Stimulated activated CD4-positive, alpha-beta T cell treated with anti-CD3 and anti-CD28 coated beads, Interleukin-1b, Interleukin-23, amount 100 ng/mL, for 1 hour (primary cell): ENCODE measurements around the gene MORC1.

Experiments
- DNase-seq, 2 donors: peaks; one replicate each; pipeline ENCODE4 v3.0.0-alpha.2; 2020; ENCODE audit warnings: low read depth in 2 of 2

Gene MORC1

DNA sequence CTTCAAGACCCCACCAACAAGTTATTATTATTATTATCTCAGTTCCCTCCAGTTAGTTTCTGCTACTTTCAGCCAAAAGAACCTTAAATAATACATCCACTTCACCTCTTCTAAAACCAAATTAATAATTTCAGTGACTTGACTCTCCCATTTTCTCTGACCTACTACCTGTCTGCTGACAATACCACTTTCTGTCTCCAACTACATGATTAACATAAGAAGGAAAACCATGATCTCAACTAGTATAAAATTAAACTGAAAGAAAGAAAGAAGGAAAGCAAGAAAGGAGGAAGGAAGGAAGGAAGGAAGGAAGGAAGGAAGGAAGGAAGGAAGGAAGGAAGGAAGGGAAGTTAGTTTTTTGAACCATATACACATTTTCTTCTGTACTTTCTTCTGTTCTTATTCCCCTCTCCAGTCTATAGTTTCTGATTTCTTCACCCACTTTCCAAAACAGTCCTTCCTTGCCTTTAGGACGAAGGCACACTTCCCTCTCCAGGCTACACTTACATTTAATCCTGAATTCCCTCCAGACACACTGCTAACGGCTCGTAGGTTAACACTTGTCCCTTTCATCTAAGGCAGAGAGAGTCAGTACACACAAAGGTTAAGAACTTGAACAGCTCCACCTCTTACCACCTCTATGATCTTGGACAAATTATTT, 84.8 kb downstream of the MORC1 start:
- no peak for DNase-seq

GRCh38 chr3:109028753-109029152, 89.2 kb downstream of the MORC1 start:
- no peak for DNase-seq

GRCh38 chr3:109026821-109027220, 91.1 kb downstream of the MORC1 start:
- no peak for DNase-seq

GRCh38 chr3:109025896-109026295, 92.0 kb downstream of the MORC1 start:
- no peak for DNase-seq

DNA sequence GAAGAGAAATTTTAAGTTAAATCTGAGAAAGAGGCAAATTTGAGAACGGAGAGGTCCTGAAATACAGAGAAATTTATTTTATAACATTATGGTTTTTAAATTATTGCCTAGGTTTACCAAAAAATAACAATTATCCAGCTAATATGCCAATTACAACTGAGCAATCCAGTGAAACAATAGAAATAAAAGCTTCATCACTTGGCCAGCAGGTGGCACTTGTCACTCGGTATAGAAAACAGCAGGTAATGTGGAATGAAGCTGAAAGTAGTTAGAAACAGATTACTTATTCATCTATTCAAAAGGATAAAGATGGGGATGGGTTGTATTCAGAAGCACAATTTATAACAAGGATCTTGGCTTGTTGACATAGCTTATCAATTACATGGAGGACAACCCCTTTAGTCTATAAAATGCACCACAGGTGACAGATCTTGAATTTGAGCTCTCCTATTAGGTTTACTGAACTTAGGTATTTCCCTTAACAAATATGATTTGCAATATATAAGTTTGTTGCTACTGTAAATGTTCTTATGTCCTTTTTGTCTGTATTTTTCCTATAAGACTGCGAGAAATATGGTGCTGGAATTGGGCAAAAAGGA, 94.2 kb downstream of the MORC1 start:
- peak in 1 of 2 donors; percentile 14 for DNase-seq

GRCh38 chr3:109023167-109023566, 94.8 kb downstream of the MORC1 start:
- no peak for DNase-seq

GRCh38 chr3:109021556-109021955, 96.4 kb downstream of the MORC1 start:
- no peak for DNase-seq

DNA sequence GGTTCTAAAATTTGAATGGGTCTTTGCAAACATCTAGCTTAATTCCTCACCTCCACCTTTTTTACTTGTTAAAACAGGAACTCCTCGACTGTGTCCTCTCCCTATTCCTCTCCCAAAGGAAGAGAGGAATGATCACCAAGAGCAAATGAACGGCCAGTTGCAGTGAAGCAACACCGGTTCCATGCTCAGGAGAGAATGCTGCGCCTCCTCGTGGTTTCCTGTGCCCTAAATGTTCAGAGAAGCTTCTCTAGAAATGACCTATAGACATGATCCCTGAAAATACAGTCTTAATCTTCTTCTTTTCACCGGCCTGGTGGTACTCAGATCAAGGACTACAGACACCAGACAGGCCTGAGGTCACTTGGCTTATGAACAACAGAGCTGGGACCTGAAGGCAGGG, 99.1 kb downstream of the MORC1 start:
- no peak for DNase-seq

GRCh38 chr3:109005443-109005842, 112.5 kb downstream of the MORC1 start:
- DNase-seq, result no peak

DNA sequence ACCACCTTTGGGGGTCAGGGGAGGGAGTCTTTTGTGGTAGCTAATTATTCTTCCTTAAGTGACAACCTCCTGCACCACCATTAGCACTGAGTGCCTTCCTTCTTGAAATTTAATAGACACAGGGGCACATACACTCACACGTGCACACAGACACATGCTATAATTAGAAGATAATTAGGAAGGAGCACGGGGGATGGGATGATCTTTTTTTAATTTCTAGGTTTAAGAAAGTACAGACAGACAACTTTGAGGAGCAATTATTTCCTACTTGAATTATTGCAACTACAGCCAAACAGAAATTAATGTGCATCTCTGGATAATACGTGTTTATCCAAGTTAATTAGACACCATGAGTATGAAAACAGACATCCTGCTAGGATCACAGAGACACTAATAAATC, 119.5 kb downstream of the MORC1 start:
- no peak for DNase-seq

DNA sequence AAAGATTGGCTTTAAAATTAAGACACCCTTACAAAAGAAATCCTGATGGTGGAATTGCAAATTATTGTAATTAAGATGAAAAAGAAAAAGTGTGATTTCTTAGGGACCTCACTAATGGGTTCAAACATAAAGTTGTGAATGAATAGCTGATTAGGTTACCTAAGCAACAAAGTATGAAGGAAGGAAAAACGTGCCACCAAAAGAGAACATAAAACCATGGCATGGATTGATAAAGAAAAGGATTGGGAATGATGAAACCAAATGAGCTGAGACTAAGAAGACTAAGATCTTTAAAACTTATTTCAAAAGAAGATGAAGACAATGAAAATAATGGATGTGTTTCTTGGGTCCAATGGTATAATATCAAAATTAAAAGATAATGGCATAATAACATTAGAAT, 132.1 kb downstream of the MORC1 start:
- DNase-seq, result no peak

DNA sequence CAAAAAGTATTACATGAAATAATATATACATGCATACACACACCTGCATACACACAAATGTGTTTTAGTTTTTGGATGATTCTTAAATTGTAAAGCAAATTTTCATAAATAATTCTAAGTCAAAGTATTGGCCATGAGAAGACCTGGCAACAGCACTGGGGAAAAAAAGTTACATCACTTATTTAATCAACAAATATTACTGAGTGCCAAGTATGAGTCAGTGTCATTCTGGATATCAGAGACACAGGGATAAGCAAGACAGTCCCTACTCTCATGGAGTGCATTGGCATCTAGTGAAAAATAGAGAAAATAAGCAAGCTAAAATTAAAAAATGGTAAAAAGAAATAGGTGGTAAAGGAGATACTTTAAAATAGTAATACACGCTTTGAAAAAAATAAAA, 134.9 kb downstream of the MORC1 start:
- no peak for DNase-seq

- DNase-seq, result no peak
Observed at GRCh38 chr3:108976058-108976457, 141.9 kb downstream of the MORC1 start.

- no peak for DNase-seq
Observed at GRCh38 chr3:108973019-108973418, 144.9 kb downstream of the MORC1 start.

DNA sequence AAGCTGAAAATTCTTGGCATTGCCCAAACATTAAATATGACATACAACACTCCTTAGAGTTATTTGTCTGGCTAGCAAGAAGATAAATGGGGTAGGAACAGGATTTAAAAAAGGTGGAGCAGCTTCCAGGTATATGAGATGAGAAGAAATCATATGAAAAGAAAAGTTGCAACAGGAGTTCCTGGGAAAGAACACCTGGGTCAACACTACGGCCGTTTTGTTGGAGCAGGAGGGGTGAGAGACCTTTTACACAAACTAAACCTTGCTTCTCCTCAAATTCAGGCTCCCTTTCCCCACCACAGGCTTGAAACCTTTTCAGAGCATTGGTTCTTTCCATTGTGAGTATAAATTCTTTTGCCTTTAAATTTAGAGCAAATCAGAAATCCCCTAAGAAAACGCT, 145.5 kb downstream of the MORC1 start:
- DNase-seq, result no peak

- DNase-seq, result no peak
Observed at GRCh38 chr3:108970561-108970960, 147.4 kb downstream of the MORC1 start.

- no peak for DNase-seq
Observed at GRCh38 chr3:108966773-108967172, 151.2 kb downstream of the MORC1 start.

GRCh38 chr3:108959017-108959416, 158.9 kb downstream of the MORC1 start:
- no peak for DNase-seq

- no peak for DNase-seq
Observed at GRCh38 chr3:108953700-108954099, 164.2 kb downstream of the MORC1 start, which contains the start of gene GUCA1C. GUCA1C (minus strand) TSS chr3:108953879; CDS start chr3:108953762, 117 bp downstream.

DNA sequence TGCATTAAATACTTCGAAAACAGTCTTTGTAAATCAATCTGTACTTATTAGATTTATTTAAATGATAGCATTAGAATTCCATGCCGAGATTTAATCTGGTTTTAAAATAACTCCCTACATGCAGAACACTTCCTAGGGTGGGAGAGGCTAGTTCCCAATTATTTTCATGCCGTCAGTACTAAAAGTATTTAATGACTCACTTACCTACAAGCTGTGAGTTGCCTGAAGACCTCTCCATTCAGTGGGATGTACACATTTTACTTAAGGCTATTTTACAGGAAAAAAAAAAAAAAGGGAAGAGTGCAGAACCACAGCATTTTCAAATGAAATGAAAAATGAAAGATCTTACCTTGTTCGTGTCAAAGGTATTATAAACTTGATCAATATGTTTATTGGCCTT, 164.7 kb downstream of the MORC1 start:
- DNase-seq, result no peak

DNA sequence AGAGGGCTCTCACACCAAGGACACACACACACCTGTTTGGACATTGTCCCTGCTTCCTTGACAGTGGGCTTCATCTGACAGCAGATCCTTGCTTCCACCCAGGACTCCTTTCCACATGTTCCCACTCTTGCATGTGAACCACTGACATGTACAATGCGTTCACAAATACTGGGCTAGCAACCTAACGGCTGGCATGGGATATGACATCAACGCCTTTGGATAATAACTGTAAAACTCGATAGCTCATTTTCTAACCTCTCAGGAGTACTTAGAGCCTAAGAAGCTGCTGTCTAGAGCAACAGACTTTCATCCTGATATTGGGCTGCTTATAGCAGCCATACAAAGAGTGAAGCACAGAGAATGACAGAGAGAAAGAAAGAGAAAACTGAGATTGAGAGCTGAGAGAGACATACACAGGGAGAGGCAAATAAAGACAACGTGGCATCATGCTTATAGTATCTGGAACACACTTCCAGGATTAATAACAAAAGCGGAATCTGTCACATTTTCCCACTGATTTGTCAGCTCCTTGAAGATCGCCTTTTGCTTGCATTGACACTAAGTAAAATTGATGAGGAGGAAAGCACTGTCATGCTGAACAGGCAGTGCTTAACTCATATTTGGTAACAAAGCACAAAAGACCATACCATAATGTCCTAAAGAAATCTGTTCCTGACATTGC, 166.0 kb downstream of the MORC1 start:
- no peak for DNase-seq

DNA sequence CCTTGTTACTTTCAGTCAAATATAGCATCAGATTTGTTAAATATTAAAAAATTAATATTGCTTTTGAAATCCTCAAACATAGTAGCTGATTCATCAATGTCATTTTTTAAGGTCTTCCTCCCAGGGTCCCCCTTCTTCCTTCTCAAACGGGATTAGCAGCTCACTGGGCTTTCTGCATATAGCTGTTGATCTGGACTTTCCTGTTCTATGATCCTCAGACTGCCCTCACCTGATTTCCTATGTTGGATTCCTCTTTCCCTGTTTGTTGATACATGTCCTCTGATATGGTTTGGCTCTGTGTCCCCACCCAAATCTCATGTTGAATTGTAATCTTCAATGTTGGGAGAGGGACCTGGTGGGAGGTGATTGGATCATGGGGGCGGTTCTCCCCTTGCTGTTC, 170.1 kb downstream of the MORC1 start:
- no peak for DNase-seq
